BE2C (cell line): Measurements from ENCODE around the gene MRPS35. TPM values are rescaled to one million over a fixed set of nuclear protein-coding genes. Genes with fewer than 3 reads are reported as not detected.

Experiments used
- DNase-seq: peaks from one replicate; pipeline ENCODE4 v3.0.0-alpha.2; 2020
- H3K27me3 ChIP-seq: fragments of 250-450 bp; sonication (Bioruptor Pico); 2 replicates; pipeline ENCODE4 v1.5.1; 2020; ENCODE audit warnings: mild to moderate bottlenecking
- H3K36me3 ChIP-seq: fragments of 250-450 bp; sonication (Bioruptor Pico); 2 replicates; pipeline ENCODE4 v1.5.1; 2020; ENCODE audit warnings: mild to moderate bottlenecking
- H3K4me1 ChIP-seq: fragments of 250-450 bp; sonication (Bioruptor Pico); 2 replicates; pipeline ENCODE4 v1.5.1; 2020
- H3K4me3 ChIP-seq: 2 replicates; pipeline ENCODE4 v1.5.1; 2011; ENCODE audit warnings: low read depth, low read length
- H3K9me3 ChIP-seq: fragments of 250-450 bp; sonication (Bioruptor Pico); 2 replicates; pipeline ENCODE4 v1.5.1; 2020
- CTCF ChIP-seq: IDR thresholded peaks from 2 replicates; pipeline ENCODE4 v1.5.1; 2012; ENCODE audit warnings: mild to moderate bottlenecking, low read depth, low read length
- polyA plus RNA-seq: library from polyadenylated mRNA; unstranded; fragments of >200 nt; gene quantifications from one replicate; pipeline ENCODE4 v1.2.1, GENCODE V29; 2012; ENCODE audit warnings: low read depth, missing spikeins; ENCODE audit not compliant: insufficient read length, insufficient read depth

Gene MRPS35
- 138 TPM for polyA plus RNA-seq

GRCh38 chr12:27710592-27711316, at the start of gene MRPS35:
TSS of gene MRPS35 (plus strand) at chr12:27710832. CDS start at chr12:27710844, 12 bp downstream.
- peak; percentile 92 for DNase-seq
- Histone ChIP-seq H3K4me3 (peak within 1 kb of the TSS; percentile 100), H3K4me1 (no peaks in the 10 kb centered on the region; the same call in 1 of the 2 replicates), H3K9me3 (no peaks in the 10 kb centered on the region), H3K27me3 (no peaks in the 10 kb centered on the region), H3K36me3 (peaks cover 7% of the 10 kb centered on the region)
- TF ChIP-seq CTCF = no peak

DNA sequence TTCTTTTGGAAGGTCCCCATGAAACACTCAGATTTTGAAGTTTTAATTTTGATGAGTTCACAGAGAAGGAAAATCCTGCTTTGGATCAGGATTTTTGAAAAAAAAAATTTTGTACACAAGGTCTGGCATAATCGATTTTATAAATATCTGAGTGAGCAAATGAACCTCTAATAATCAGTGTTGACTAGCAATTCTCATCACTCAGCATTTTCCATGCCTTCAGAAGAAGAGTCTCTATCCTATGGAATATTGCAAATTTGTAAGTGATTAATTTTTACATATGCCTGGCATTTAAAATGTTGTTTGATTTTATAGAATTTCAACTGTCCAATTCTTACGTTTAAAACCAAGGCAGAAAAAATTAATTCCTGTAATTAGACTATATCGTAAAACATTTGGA, 44.9 kb upstream of the MRPS35 start:
- no peak for DNase-seq
- Histone ChIP-seq H3K27me3 (no peaks in the 10 kb centered on the region), H3K36me3 (peaks cover 7% of the 10 kb centered on the region), H3K4me1 (no peaks in the 10 kb centered on the region), H3K9me3 (no peaks in the 10 kb centered on the region), H3K4me3 (no peak overlapping the region)
- TF ChIP-seq CTCF = no peak

DNA sequence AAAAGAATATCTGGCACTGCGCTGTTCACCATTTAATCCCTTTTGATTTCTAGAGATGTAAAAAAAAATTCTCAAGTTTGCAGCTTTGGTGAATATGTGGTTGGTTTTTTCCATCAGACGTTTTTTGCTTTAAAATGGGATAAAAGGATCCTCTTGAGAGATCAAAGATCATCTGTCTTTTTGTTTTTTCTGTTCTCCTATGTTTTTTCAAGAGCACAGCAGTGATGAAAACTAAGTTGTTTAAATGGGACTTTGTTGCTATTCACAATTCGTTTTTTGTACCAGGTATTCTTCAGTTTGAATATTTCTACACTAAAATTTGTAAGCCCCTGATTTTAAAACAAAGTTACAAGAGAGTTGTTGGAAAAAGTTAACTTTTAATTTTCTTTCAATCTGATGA, 44.1 kb upstream of the MRPS35 start:
- no peak overlapping the region for H3K4me3 ChIP-seq
- H3K36me3 ChIP-seq = peaks cover 7% of the 10 kb centered on the region
- DNase-seq = no peak
- TF ChIP-seq CTCF = no peak
- no peaks in the 10 kb centered on the region for H3K4me1 ChIP-seq
- H3K9me3 ChIP-seq = no peaks in the 10 kb centered on the region
- H3K27me3 ChIP-seq = no peaks in the 10 kb centered on the region

DNA sequence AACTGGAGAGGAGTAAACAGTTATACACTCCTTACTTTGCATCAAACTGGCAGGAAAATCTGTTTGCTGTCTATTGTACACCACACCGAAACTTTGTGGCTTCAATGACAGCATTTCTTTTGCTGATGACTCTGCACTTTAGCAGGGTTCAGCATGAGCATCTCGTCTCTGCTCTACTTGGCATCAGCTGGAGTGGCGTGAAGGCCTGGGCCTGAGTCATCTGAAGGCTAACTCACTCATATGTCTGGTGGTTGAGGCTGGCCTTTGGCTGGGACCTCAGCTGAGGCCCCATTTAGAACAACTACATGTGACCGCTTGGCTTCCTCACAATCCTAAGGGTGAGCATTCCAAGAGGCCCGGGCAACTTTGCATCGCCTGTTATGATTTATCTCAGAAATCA, 43.1 kb upstream of the MRPS35 start:
- Histone ChIP-seq H3K9me3 (no peaks in the 10 kb centered on the region), H3K4me1 (no peaks in the 10 kb centered on the region), H3K36me3 (peaks cover 7% of the 10 kb centered on the region), H3K27me3 (no peaks in the 10 kb centered on the region), H3K4me3 (no peak overlapping the region)
- DNase-seq = no peak
- TF ChIP-seq CTCF = no peak

DNA sequence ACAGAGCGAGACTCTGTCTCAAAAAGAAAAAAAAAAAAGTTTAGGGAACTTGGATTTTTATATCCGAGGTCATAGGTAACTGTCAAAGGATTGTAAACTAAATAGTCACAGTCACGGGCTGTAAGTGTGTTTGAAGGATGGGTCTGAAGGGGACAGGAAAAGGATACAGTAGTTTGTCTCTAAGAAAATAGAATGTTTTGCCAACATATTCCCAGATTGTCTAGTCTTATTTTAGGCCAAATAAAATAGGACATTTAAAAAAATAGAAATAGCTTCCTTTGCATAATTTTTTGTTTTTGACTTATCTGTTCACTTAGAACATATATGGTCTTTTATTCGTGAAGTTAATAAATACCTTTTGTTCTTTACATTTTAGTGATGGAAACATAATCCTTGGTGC, 38.6 kb upstream of the MRPS35 start:
- Histone ChIP-seq H3K4me1 (no peaks in the 10 kb centered on the region), H3K27me3 (no peaks in the 10 kb centered on the region), H3K9me3 (no peaks in the 10 kb centered on the region), H3K36me3 (peaks cover 13% of the 10 kb centered on the region), H3K4me3 (no peak overlapping the region)
- no peak for TF ChIP-seq CTCF
- DNase-seq = no peak

DNA sequence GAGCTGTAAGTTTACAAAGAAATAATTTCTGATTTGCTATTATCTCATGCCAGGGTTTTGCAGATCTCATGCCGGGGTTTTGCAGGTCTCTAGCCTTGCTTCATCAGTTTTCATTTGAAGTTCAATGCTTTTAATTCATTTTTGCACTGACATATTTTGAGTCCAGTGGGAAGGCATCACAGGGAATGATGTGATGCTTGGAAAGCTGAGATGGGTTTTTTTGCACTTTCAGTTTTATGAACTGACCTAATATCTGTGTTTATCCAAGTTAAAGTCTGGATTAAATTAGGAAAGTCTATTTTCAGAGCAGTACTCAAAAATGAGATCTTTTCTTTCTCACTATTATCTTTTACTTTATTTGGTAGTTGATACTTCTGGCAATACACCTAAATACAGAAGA, 38.0 kb upstream of the MRPS35 start:
- no peak for DNase-seq
- peaks cover 13% of the 10 kb centered on the region for H3K36me3 ChIP-seq
- H3K27me3 ChIP-seq = no peaks in the 10 kb centered on the region
- no peaks in the 10 kb centered on the region for H3K9me3 ChIP-seq
- no peaks in the 10 kb centered on the region for H3K4me1 ChIP-seq
- no peak for TF ChIP-seq CTCF
- H3K4me3 ChIP-seq = no peak overlapping the region
